ENCODE measurements around the gene NKAIN2. TPM values are rescaled to one million over a fixed set of nuclear protein-coding genes. Genes with fewer than 3 reads are reported as not detected.
"Not testable (repeated sequence)": the region's sequence is repeated elsewhere in the genome, so short reads cannot be mapped to it uniquely, and the experiment has no call there.

Gene NKAIN2
- total RNA-seq, 2 donors from 2014 or later, result 0.68 TPM; not detected in 1

GRCh38 chr6:123908797-123909196 lies 105.1 kb downstream of the NKAIN2 start:
- intact Hi-C loops (cut with DNase I), result no loop called here
- Histone ChIP-seq H3K9me3 (no peaks in the 10 kb centered on the region), H3K4me3 (no peak overlapping the region), H3K36me3 (no peaks in the 10 kb centered on the region), H3K27me3 (replicated peaks; ENCODE audit: insufficient read depth) (no peaks in the 10 kb centered on the region), H3K27ac (no peak overlapping the region), H3K4me1 (replicated peaks) (no peaks in the 10 kb centered on the region)
- no peak for DNase-seq (ENCODE audit: low spot score)
- no peak for TF ChIP-seq POLR2AphosphoS5 (IDR thresholded peaks at IDR 0.05)
- no peak for TF ChIP-seq CTCF (IDR thresholded peaks at IDR 0.05)
- no peak for TF ChIP-seq POLR2A (IDR thresholded peaks at IDR 0.05)
- 90% methylated on average over 2 of the region's 2 CpGs for WGBS

GRCh38 chr6:123909989-123910388 lies 106.3 kb downstream of the NKAIN2 start:
- DNase-seq (ENCODE audit: low spot score), result no peak
- Histone ChIP-seq H3K27me3 (replicated peaks; ENCODE audit: insufficient read depth) (no peaks in the 10 kb centered on the region), H3K4me3 (no peak overlapping the region), H3K9me3 (no peaks in the 10 kb centered on the region), H3K36me3 (no peaks in the 10 kb centered on the region), H3K4me1 (replicated peaks) (no peaks in the 10 kb centered on the region), H3K27ac (no peak overlapping the region)
- 40% methylated on average over 2 of the region's 2 CpGs for WGBS
- intact Hi-C loops (cut with DNase I), result no loop called here
- TF ChIP-seq CTCF (IDR thresholded peaks at IDR 0.05) (no peak), POLR2AphosphoS5 (IDR thresholded peaks at IDR 0.05) (no peak), POLR2A (IDR thresholded peaks at IDR 0.05) (no peak)

- intact Hi-C loops (cut with DNase I), result no loop called here
- TF ChIP-seq POLR2A (IDR thresholded peaks at IDR 0.05) (no peak), CTCF (IDR thresholded peaks at IDR 0.05) (no peak), POLR2AphosphoS5 (IDR thresholded peaks at IDR 0.05) (no peak)
- 88% methylated on average over 1 of the region's 1 CpG for WGBS
- Histone ChIP-seq H3K9me3 (no peaks in the 10 kb centered on the region), H3K4me3 (no peak overlapping the region), H3K36me3 (no peaks in the 10 kb centered on the region), H3K27me3 (replicated peaks; ENCODE audit: insufficient read depth) (no peaks in the 10 kb centered on the region), H3K4me1 (replicated peaks) (no peaks in the 10 kb centered on the region), H3K27ac (no peak overlapping the region)
- DNase-seq (ENCODE audit: low spot score), result no peak
Observed at GRCh38 chr6:123913863-123914262, 110.2 kb downstream of the NKAIN2 start.

- H3K9me3 ChIP-seq; intact Hi-C loops (cut with DNase I); H3K4me3 ChIP-seq; DNase-seq (ENCODE audit: low spot score); H3K4me1 ChIP-seq (replicated peaks); H3K27me3 ChIP-seq (replicated peaks; ENCODE audit: insufficient read depth); H3K36me3 ChIP-seq; H3K27ac ChIP-seq: not testable (repeated sequence)
- WGBS, result 86% methylated on average over 1 of the region's 3 CpGs
Observed at GRCh38 chr6:123923379-123923778, 119.7 kb downstream of the NKAIN2 start.

GRCh38 chr6:123925350-123925749 lies 121.7 kb downstream of the NKAIN2 start:
- no peak for DNase-seq (ENCODE audit: low spot score)
- TF ChIP-seq CTCF (IDR thresholded peaks at IDR 0.05) (no peak), POLR2A (IDR thresholded peaks at IDR 0.05) (no peak), POLR2AphosphoS5 (IDR thresholded peaks at IDR 0.05) (no peak)
- no peaks in the 10 kb centered on the region for H3K9me3 ChIP-seq
- H3K4me1 ChIP-seq (replicated peaks), result no peaks in the 10 kb centered on the region
- intact Hi-C loops (cut with DNase I), result no loop called here
- H3K36me3 ChIP-seq, result no peaks in the 10 kb centered on the region
- H3K4me3 ChIP-seq, result no peak overlapping the region
- H3K27me3 ChIP-seq (replicated peaks; ENCODE audit: insufficient read depth), result no peaks in the 10 kb centered on the region
- no peak overlapping the region for H3K27ac ChIP-seq
- WGBS, result 38% methylated on average over 1 of the region's 1 CpG
